Measurements from ENCODE around the gene ACMSD. TPM values are rescaled to one million over a fixed set of nuclear protein-coding genes. Genes with fewer than 3 reads are reported as not detected.
"Not testable (repeated sequence)": the region's sequence is repeated elsewhere in the genome, so short reads cannot be mapped to it uniquely, and the experiment has no call there.

ACMSD gene
- polyA plus RNA-seq, 1 experiment = not detected

DNA sequence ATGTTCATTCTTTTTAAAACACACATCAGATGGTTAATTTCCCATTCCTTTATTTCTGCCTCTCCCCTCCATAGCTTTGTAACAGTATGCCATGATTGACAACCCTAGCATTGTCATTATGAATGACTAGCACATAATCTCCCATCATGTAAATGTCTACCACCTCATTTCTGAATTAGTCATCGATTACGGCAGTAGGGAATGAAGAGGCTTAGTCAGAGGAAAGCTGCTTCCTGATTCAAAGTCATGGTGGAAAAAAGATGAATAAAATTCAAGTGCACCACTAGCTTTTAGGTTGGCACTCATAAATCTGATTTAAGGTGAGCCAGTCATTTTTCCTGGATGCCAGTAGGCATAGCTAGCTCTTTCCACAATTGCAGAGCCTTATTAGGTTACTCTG lies 19.1 kb upstream of the ACMSD start:
- POLR2A ChIA-PET = no interaction called here
- TF ChIP-seq, protein P1, sequence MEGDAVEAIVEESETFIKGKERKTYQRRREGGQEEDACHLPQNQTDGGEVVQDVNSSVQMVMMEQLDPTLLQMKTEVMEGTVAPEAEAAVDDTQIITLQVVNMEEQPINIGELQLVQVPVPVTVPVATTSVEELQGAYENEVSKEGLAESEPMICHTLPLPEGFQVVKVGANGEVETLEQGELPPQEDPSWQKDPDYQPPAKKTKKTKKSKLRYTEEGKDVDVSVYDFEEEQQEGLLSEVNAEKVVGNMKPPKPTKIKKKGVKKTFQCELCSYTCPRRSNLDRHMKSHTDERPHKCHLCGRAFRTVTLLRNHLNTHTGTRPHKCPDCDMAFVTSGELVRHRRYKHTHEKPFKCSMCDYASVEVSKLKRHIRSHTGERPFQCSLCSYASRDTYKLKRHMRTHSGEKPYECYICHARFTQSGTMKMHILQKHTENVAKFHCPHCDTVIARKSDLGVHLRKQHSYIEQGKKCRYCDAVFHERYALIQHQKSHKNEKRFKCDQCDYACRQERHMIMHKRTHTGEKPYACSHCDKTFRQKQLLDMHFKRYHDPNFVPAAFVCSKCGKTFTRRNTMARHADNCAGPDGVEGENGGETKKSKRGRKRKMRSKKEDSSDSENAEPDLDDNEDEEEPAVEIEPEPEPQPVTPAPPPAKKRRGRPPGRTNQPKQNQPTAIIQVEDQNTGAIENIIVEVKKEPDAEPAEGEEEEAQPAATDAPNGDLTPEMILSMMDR (IDR thresholded peaks at IDR 0.05; ENCODE audit: insufficient read depth, low read depth, low read length) = no peak
- Histone ChIP-seq H3K27me3 (ENCODE audit: control insufficient read depth, insufficient read depth, low read length) (no peaks in the 10 kb centered on the region), H3K4me3 (ENCODE audit: low read depth, low read length) (no peak overlapping the region), H3K36me3 (ENCODE audit: control insufficient read depth, insufficient read depth, low read length) (no peaks in the 10 kb centered on the region)
- CTCF ChIA-PET = no interaction called here
- DNase-seq (ENCODE audit: low read depth) = no peak

DNA sequence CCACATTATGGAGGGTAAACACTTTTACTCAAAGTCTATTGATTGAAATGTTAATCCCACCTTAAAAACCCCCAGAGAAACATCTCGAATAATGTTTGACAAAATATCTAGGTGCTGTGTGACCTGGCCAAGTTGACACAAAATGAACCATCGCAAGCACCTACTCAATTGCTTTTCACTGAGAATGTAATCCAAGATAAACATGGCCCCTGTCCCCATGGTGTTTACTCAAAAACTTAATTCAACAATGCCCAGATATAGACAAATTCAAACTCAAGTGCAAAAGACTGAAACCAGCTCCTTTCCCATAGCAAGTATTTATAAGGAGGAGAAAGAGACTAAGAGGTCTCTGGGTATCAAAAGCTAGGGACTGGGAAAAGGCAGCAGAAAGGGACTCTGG lies 15.0 kb upstream of the ACMSD start:
- Histone ChIP-seq H3K27me3 (ENCODE audit: control insufficient read depth, insufficient read depth, low read length) (no peaks in the 10 kb centered on the region), H3K36me3 (ENCODE audit: control insufficient read depth, insufficient read depth, low read length) (no peaks in the 10 kb centered on the region), H3K4me3 (ENCODE audit: low read depth, low read length) (no peak overlapping the region)
- DNase-seq (ENCODE audit: low read depth) = no peak
- POLR2A ChIA-PET = no interaction called here
- TF ChIP-seq, protein P1 (IDR thresholded peaks at IDR 0.05; ENCODE audit: insufficient read depth, low read depth, low read length) = no peak
- CTCF ChIA-PET = no interaction called here

DNA sequence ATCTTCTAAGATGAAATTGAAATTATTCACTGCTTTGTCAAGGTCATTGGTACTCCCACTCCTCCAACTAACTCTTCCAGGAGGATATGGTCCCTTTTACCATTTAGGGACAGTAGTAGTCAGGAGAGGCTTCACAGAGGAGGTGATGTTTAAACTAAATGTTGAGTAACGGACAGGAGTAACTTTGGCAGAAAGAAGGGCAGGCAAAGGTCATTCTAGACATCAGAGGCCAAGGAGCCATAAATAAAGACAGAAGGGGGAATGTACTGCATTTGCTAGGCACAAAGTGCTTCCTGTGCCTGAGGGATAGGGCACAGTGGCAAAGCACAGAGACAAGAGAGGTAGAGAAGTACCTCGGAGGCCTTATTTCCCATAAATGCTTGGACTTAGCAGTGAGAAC lies 14.6 kb upstream of the ACMSD start:
- no peak for DNase-seq (ENCODE audit: low read depth)
- H3K4me3 ChIP-seq (ENCODE audit: low read depth, low read length) = no peak overlapping the region
- ChIA-PET POLR2A (no interaction called here), CTCF (no interaction called here)
- TF ChIP-seq, protein P1 (IDR thresholded peaks at IDR 0.05; ENCODE audit: insufficient read depth, low read depth, low read length) = no peak
- H3K36me3 ChIP-seq (ENCODE audit: control insufficient read depth, insufficient read depth, low read length) = no peaks in the 10 kb centered on the region
- H3K27me3 ChIP-seq (ENCODE audit: control insufficient read depth, insufficient read depth, low read length) = no peaks in the 10 kb centered on the region

DNA sequence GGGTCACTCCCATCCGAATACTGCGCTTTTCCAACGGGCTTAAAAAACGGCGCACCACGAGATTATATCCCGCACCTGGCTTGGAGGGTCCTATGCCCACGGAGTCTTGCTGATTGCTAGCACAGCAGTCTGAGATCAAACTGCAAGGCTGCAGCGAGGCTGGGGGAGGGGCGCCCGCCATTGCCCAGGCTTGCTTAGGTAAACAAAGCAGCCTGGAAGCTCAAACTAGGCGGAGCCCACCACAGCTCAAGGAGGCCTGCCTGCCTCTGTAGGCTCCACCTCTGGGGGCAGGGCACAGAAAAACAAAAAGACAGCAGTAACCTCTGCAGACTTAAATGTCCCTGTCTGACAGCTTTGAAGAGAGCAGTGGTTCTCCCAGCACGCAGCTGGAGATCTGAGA lies 12.7 kb upstream of the ACMSD start:
- DNase-seq (ENCODE audit: low read depth); H3K4me3 ChIP-seq (ENCODE audit: low read depth, low read length); CTCF ChIA-PET; H3K36me3 ChIP-seq (ENCODE audit: control insufficient read depth, insufficient read depth, low read length); POLR2A ChIA-PET; H3K27me3 ChIP-seq (ENCODE audit: control insufficient read depth, insufficient read depth, low read length): not testable (repeated sequence)

DNA sequence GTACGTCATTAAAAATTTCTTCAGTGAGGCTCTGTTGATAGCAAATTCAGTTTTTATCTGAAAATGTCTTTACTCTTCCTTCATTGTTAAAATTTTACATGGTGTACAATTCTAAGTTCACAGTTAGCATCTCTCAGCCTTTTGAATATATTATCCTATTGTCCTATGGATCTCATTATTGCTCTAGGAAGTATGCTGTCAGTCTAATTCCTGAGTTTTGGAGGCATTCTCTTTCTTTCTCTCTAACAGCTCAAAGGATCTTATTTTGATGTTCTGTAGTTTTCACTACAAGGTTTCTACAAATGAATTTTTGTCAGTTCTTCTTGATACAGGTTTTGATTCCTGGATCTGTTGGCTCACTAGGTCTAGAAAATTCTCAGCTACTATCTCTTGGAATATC lies 2.9 kb upstream of the ACMSD start:
- POLR2A ChIA-PET = no interaction called here
- DNase-seq (ENCODE audit: low read depth) = no peak
- H3K4me3 ChIP-seq (ENCODE audit: low read depth, low read length) = no peak overlapping the region
- CTCF ChIA-PET = no interaction called here
- H3K27me3 ChIP-seq (ENCODE audit: control insufficient read depth, insufficient read depth, low read length) = no peaks in the 10 kb centered on the region
- TF ChIP-seq, protein P1 (IDR thresholded peaks at IDR 0.05; ENCODE audit: insufficient read depth, low read depth, low read length) = no peak
- H3K36me3 ChIP-seq (ENCODE audit: control insufficient read depth, insufficient read depth, low read length) = no peaks in the 10 kb centered on the region

DNA sequence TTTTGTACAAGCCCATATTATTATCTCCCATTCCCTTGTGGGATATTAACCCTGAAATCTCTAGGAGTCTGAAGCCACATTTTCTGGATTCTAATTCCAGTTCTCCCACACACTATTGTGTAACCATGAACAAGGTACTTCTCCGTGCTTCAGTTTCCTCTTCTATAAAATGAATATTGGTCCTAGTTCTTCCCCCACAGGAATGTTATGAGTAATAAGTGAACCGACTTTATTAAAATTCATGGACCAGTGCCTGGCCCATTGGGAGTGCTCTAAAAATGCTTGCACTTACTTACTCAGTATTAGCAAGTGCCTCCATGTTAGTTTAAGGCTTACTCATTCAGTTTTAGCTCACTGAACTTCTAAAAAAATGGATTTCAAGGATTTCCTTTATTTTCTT lies 1.4 kb upstream of the ACMSD start:
- peak; percentile 85 for DNase-seq (ENCODE audit: low read depth)
- Histone ChIP-seq H3K36me3 (ENCODE audit: control insufficient read depth, insufficient read depth, low read length) (no peaks in the 10 kb centered on the region), H3K27me3 (ENCODE audit: control insufficient read depth, insufficient read depth, low read length) (no peaks in the 10 kb centered on the region), H3K4me3 (ENCODE audit: low read depth, low read length) (no peak overlapping the region)
- ChIA-PET POLR2A (no interaction called here), CTCF (no interaction called here)
- TF ChIP-seq, protein P1 (IDR thresholded peaks at IDR 0.05; ENCODE audit: insufficient read depth, low read depth, low read length) = no peak
